ENCODE data around the gene SRGAP1. TPM values are rescaled to one million over a fixed set of nuclear protein-coding genes. Genes with fewer than 3 reads are reported as not detected.

SRGAP1 gene
- total and polyA plus RNA-seq, 2 experiments from 2014 or later = 9.2 to 10.8 TPM

DNA sequence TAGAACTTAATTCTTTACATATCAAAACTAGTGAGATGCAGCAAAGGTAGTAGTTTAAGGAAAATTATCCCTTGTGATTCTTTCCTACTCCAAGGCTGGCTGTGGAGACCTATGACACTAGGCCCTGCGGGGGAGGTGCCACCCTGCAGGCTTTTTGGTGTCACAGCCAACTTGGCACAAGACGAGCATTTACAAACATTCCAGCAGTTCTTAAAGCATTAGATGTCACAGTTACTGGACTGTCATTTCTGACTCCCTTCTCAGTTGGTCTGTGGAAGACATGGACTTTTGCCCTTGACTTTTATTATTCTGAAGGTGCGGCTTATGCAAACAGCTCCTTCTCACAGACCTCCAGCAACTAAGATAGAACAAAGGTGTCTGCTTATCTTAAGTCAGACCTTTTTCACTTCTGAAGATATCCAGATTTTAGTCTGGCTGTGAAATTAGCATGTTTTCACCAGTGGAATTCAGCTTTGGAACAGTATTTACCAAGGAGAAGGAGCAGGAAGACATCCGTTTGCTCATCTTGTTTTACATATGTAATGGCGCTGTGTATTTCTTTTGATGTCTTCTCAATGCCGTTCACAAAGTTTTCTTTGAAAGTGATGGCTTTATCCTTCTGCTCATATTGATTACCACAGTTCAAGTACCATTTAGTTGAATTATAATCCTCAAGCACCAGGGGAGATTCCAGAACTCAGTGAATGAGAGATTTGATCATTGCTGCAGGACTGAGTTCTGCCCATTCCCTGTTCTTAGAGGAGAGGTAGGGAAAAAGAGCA, 17.9 kb downstream of the SRGAP1 start:
- peak; percentile 70 for DNase-seq (ENCODE audit: low spot score)

DNA sequence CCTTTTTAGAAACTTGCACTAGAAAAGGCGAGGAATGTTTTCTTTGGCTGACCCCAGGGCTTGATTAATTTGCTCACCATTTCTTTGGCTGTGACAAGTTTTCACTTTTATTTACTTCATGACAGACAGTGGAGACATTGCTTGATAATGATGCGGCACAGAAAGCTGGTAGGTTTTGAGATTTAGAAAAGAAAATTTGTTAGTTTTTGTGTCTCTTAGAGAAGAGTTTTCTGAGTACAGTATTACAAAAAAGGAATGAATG, 18.4 kb downstream of the SRGAP1 start:
- H3K9me2 ChIP-seq (replicated peaks; ENCODE audit: insufficient read depth) = no peaks in the 10 kb centered on the region
- H3K9me3 ChIP-seq (ENCODE audit: low read depth) = no peaks in the 10 kb centered on the region
- no peak overlapping the region for H2AFZ ChIP-seq
- H4K20me1 ChIP-seq (ENCODE audit: insufficient read depth, poor library complexity, severe bottlenecking) = no peaks in the 10 kb centered on the region
- H3K4me1 ChIP-seq (ENCODE audit: insufficient read depth) = peaks cover 17% of the 10 kb centered on the region
- TF ChIP-seq EZH2 (IDR thresholded peaks at IDR 0.05; ENCODE audit: borderline replicate concordance) (no peak), EZH2phosphoT487 (IDR thresholded peaks at IDR 0.05; ENCODE audit: low read depth, severe bottlenecking, unreplicated experiment) (no peak)
- TF ChIP-seq, protein P1, sequence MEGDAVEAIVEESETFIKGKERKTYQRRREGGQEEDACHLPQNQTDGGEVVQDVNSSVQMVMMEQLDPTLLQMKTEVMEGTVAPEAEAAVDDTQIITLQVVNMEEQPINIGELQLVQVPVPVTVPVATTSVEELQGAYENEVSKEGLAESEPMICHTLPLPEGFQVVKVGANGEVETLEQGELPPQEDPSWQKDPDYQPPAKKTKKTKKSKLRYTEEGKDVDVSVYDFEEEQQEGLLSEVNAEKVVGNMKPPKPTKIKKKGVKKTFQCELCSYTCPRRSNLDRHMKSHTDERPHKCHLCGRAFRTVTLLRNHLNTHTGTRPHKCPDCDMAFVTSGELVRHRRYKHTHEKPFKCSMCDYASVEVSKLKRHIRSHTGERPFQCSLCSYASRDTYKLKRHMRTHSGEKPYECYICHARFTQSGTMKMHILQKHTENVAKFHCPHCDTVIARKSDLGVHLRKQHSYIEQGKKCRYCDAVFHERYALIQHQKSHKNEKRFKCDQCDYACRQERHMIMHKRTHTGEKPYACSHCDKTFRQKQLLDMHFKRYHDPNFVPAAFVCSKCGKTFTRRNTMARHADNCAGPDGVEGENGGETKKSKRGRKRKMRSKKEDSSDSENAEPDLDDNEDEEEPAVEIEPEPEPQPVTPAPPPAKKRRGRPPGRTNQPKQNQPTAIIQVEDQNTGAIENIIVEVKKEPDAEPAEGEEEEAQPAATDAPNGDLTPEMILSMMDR (IDR thresholded peaks at IDR 0.05; ENCODE audit: poor library complexity) = no peak
- H3K27ac ChIP-seq = peak overlapping the region; percentile 78
- peaks cover 65% of the 10 kb centered on the region for H3K79me2 ChIP-seq
- H3K4me2 ChIP-seq = peak overlapping the region; percentile 53
- no peaks in the 10 kb centered on the region for H3K27me3 ChIP-seq
- no peak overlapping the region for H3K4me3 ChIP-seq
- 57% methylated on average over 2 of the region's 2 CpGs for WGBS (ENCODE audit: low lambda C conversion rate, missing lambda C conversion rate)
- DNase-seq (ENCODE audit: low spot score) = no peak
- H3K36me3 ChIP-seq (replicated peaks; ENCODE audit: insufficient read depth, low read depth) = no peaks in the 10 kb centered on the region

More for the DNA sequence above, 17.9 kb downstream of the SRGAP1 start:
- Histone ChIP-seq H3K27ac (peak overlapping the region; percentile 90), H3K79me2 (peaks cover 70% of the 10 kb centered on the region), H3K4me1 (ENCODE audit: insufficient read depth) (peaks cover 17% of the 10 kb centered on the region), H3K9me3 (ENCODE audit: low read depth) (no peaks in the 10 kb centered on the region), H3K27me3 (no peaks in the 10 kb centered on the region), H3K36me3 (replicated peaks; ENCODE audit: insufficient read depth, low read depth) (no peaks in the 10 kb centered on the region), H4K20me1 (ENCODE audit: insufficient read depth, poor library complexity, severe bottlenecking) (no peaks in the 10 kb centered on the region), H3K4me2 (peak overlapping the region; percentile 53), H3K9me2 (replicated peaks; ENCODE audit: insufficient read depth) (no peaks in the 10 kb centered on the region), H3K4me3 (no peak overlapping the region), H2AFZ (no peak overlapping the region)
- WGBS (ENCODE audit: low lambda C conversion rate, missing lambda C conversion rate) = 43% methylated on average over 6 of the region's 6 CpGs
- TF ChIP-seq, protein P1 (IDR thresholded peaks at IDR 0.05; ENCODE audit: poor library complexity) = no peak
- TF ChIP-seq EZH2phosphoT487 (IDR thresholded peaks at IDR 0.05; ENCODE audit: low read depth, severe bottlenecking, unreplicated experiment) (no peak), EZH2 (IDR thresholded peaks at IDR 0.05; ENCODE audit: borderline replicate concordance) (no peak)

DNA sequence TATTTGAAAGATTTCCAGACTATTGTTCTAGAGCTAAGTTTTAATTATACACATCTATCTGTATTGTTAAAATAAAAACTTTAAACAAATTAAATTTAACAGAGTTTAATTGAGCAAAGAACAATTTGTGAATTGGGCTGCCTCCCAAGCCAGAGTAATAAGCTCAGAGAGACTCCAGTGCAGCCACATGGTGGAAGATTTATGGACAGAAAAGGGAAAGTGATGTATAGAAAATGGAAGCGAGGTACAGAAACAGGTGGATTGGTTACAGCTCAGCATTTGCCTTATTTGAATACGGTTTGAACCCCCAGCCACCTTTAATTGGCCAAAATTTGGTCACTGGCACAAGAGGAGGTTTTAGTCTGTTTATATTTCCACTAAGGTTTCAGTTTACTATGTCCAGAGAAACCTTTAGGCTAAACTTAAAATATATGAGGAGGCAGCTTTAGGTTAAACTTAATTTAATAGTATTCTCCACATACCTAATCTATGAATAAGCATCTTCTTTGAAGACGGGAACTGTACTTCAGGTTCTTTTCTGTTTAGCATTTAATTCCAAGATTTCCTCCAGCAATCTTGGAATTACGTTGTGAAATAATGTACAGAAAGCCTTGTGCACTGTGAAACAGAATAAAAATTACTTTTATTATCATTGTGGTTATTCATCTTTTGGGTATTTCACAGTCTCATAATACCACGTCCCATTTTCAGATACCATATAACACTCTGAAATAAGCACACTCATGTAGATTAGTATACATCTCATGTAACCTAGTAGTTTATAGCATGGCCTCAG, 19.4 kb downstream of the SRGAP1 start:
- H3K79me2 ChIP-seq = peaks cover 64% of the 10 kb centered on the region
- H4K20me1 ChIP-seq (ENCODE audit: insufficient read depth, poor library complexity, severe bottlenecking) = no peaks in the 10 kb centered on the region

More for the DNA sequence above, 19.4 kb downstream of the SRGAP1 start:
- H3K36me3 ChIP-seq (replicated peaks; ENCODE audit: insufficient read depth, low read depth) = no peaks in the 10 kb centered on the region
- no peaks in the 10 kb centered on the region for H3K27me3 ChIP-seq
- no peak overlapping the region for H2AFZ ChIP-seq
- no peak for DNase-seq (ENCODE audit: low spot score)
- WGBS (ENCODE audit: low lambda C conversion rate, missing lambda C conversion rate) = 82% methylated on average over 5 of the region's 5 CpGs
- TF ChIP-seq EZH2 (IDR thresholded peaks at IDR 0.05; ENCODE audit: borderline replicate concordance) (no peak), EZH2phosphoT487 (IDR thresholded peaks at IDR 0.05; ENCODE audit: low read depth, severe bottlenecking, unreplicated experiment) (no peak)
- TF ChIP-seq, protein P1 (IDR thresholded peaks at IDR 0.05; ENCODE audit: poor library complexity) = no peak
- no peak overlapping the region for H3K4me2 ChIP-seq
- no peaks in the 10 kb centered on the region for H3K9me2 ChIP-seq (replicated peaks; ENCODE audit: insufficient read depth)
- no peaks in the 10 kb centered on the region for H3K9me3 ChIP-seq (ENCODE audit: low read depth)
- H3K4me1 ChIP-seq (ENCODE audit: insufficient read depth) = peaks cover 17% of the 10 kb centered on the region
- peak overlapping the region; percentile 78 for H3K27ac ChIP-seq
- H3K4me3 ChIP-seq = no peak overlapping the region
